Measurements from ENCODE around the gene C5orf15.
"Not testable (repeated sequence)": the region's sequence is repeated elsewhere in the genome, so short reads cannot be mapped to it uniquely, and the experiment has no call there.

C5orf15 gene

GRCh38 chr5:133962801-133963476, 5.5 kb downstream of the C5orf15 start:
- no peak for DNase-seq (ENCODE audit: low spot score)

- DNase-seq (ENCODE audit: low spot score), result no peak
These were observed 6.3 kb downstream of the C5orf15 start for GRCh38 chr5:133962131-133962530.

- DNase-seq (ENCODE audit: low spot score), result no peak
These were observed 8.8 kb downstream of the C5orf15 start for GRCh38 chr5:133959643-133960042.

DNA sequence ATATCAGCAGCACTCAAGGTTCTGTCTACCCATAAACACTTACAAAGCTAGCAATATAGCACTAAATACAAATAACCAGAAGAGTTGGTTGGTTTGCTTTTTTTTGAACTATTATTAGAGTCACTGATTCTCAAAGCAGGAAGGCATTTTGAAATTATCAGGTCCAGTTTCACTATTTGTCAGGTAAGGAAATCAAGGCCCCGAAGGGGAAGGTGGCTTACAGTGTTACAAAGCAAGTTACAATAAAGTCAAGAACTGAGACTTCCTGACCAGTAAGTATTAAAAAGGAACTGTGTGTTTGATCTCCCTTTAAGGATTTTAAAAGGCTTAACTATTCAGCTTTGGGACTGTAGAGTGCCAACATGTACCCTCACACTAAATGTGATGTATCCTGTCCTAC, 10.8 kb downstream of the C5orf15 start:
- no peak for DNase-seq (ENCODE audit: low spot score)

DNA sequence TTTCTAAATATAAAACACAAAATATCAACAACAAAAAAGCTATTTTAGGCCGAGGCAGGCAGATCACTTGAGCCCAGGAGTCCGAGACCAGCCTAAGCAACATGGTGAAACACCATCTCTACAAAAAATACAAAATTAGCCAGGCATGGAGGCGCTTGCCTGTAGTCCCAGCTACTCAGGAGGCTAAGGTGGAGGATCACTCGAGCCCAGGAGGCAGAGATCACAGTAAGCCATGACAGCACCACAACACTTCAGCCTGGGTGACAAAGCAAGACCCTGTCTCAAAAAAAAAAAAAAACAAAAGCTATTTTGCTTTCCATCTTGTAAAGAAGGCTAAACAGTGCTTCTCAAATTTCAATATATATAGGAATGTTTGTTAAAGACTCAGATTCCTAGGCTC, 11.3 kb downstream of the C5orf15 start:
- no peak for DNase-seq (ENCODE audit: low spot score)

GRCh38 chr5:133956196-133956595, 12.2 kb downstream of the C5orf15 start:
- DNase-seq (ENCODE audit: low spot score), result not testable (repeated sequence)

GRCh38 chr5:133953568-133954145, 14.8 kb downstream of the C5orf15 start:
- DNase-seq (ENCODE audit: low spot score), result no peak

- DNase-seq (ENCODE audit: low spot score), result no peak
These were observed 15.5 kb downstream of the C5orf15 start for GRCh38 chr5:133952729-133953567.

DNA sequence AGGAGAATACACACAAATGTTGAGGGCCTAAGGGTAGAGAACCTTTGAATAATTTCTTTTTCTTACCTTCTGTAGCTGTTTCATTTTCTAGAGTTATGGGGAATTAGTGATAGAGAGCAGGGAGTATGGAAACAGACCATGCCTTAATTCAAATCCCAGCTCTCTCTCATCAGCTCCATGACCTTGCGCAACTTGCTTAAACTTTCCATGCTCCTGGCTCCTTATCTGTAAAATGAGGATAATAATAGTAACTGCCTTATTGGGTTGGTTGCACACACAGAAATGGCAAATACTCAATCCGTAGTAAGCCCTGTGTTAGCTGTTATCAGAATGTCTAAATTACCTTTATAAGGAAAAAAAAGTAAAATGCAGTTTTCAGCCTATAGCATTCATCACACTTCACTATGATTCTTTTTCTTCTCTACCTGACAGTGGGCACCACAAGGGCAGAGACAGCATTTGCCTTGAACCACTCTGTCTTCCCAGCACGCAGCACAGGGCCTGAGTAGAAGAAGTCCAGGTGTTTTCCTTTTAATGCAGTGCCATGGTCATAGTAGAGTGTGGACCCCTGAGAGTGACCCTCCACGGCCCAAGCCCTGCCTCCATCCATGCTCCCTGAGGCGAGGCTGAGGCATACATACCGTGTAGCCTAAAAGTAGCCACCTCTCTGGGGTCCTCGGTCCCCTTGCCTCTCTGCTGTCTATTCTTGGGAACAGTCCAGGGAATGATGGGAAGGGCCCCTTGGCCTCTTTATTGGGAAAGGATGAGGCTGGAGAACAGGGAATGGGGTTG, 17.4 kb downstream of the C5orf15 start:
- no peak for DNase-seq (ENCODE audit: low spot score)

GRCh38 chr5:133948721-133949120, 19.7 kb downstream of the C5orf15 start:
- no peak for DNase-seq (ENCODE audit: low spot score)

DNA sequence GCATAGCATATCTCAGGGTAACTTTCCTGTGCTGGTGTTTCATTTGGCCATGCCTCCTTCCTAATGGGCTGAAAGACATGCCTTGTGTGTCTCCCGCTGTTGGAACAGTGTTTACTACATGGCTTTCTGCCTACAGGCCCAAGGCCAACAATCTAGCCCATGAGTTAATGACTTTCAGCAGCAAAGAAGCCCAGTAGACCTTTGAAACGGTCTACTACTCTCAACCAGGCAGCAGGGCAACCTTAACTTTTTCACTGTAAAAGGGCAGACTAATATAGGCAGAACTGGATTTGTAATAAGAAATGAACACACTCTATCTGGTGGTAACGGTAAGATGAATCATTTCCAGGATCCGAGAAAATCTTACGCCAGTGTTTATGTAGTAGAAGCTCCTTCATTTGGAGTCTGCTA, 21.0 kb downstream of the C5orf15 start:
- no peak for DNase-seq (ENCODE audit: low spot score)

GRCh38 chr5:133945568-133945967, 22.9 kb downstream of the C5orf15 start:
- peak; percentile 59 for DNase-seq (ENCODE audit: low spot score)

DNA sequence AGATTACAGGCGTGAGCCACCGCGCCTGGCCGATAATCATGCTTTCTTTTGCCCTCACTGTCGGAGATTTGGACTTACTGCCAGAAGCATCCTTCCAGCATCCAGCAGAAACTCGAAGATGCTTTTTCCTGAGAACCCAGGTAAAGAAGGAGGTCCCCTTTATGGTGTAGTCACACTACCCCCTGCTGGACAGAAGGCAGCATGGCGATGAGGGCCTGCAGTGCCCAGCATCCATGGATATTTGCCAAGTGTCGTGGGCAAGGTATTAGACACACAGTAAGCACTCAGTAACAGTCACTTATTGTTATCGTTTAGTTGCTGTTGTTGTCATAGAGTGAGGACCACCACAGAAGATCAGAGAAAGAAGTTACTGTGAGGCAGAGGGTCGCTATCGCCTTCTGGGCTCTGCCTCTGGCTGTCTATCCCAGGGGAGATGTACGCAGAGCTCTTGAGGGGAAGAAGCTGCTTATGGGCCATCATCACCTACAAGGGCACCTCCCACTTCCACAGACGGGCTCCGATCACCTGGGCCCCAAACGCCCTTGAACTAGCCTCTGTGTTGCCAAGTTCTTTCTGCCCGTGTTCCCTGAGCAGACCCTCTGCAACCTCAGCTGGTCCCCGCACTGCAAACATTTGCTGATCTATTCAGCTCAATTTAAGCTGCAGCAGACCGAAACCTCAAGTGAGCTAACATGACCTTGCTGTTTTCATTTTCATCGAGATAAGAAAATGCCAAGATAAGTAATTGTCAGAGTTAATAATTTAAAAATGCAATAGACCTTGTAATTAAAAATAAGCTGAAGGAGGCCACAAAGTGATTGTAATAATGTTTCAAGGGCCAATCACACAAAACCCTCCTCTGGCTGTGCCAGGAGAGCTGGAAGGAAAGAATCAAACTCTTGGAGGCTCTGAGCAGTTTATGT, 23.9 kb downstream of the C5orf15 start:
- DNase-seq (ENCODE audit: low spot score), result no peak

DNA sequence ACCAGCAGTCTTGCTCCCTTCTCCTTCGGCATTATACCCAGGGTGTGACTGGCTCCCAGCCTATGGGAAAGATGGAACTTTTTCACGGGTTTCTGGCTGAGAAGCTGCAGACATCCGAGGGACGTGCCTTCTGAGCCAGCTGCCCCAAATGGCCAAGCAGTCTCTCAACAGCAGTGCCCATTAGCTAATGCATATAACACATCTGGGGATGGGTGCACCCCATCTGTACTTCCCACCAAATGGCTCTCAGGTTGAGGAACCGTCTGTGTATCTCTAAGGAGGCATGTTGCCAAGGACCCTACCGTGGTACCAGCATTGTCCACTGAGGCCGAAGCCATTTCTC, 25.0 kb downstream of the C5orf15 start:
- DNase-seq (ENCODE audit: low spot score), result no peak

DNA sequence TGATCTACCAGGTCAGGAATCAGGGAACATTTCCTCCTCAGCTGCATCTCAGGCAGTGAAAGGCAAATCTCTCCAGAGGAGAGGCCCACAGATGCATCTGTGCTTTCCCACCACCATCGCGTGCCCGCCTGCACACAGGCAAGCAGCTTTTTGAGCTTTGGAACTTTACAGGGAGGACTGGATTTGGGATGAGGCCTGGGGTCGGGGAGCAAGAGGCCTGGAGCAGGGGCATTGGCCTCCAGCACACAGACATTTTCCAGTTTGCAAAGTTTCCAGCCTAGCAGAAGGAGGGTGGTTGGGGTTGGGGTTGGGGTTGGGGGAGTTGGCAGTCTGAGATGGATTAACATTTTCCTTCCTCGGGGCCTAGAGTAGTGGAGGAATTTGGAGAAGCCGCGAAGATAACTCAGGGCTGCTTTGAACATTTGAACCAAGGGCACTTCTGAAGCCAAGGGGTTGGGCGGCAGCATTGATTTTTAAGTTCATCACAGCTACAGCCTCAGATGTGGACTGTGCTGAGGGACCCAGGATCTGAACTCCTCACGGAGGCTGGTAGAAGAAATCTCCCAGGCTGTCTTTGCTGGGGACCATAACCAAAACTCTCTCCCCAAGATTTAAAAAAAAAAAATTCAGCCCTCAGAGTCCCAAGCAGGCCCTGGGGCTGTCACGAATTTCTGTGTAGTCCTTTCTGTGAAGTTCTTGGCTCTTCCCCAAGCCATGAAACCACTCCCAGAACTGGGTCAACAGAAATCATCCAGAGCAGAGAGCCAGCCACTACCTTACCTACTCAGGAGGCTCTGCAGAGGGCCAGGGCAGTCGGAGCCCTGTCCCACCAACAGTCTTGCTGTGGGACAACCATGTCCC, 25.6 kb downstream of the C5orf15 start:
- no peak for DNase-seq (ENCODE audit: low spot score)

DNA sequence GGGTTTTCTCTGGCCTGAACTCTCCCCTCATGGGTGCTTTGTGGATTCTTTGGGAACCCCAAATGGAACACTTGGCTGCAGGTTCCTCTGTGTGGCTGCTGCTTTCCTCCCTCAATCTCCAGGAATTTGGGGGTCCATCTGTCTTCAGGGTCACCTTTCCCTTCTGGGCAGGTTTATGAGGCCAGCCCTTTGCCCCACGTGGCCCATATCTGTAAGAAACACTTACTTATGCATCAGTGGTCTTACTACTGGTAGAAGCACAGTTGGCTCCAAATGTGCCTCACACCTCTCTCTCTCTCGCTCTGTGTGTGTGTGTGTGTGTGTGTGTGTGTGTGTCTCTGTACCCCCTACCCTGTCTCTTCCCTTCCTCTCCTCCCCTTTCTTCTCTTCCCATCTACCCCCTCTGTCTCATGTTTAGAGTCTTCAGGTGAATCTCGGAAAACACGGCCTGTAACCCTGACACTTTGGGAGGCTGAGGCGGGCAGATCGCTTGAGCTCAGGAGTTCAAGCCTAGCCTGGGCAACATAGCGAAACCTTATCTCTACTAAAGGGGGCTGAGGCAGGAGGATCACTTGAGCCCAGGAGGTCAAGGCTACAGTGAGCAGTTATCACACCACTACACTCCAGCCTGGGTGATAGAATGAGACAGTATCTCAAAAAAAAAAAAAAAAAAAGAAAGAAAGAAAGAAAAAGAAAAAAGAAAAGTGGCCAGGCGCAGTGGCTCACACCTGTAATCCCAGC, 26.8 kb downstream of the C5orf15 start:
- no peak for DNase-seq (ENCODE audit: low spot score)

- no peak for DNase-seq (ENCODE audit: low spot score)
These were observed 28.8 kb downstream of the C5orf15 start for GRCh38 chr5:133939668-133940067.

GRCh38 chr5:133938929-133939328, 29.5 kb downstream of the C5orf15 start:
- DNase-seq (ENCODE audit: low spot score), result no peak

- no peak for DNase-seq (ENCODE audit: low spot score)
These were observed 30.2 kb downstream of the C5orf15 start for GRCh38 chr5:133938039-133938821.
